Measurements from ENCODE around the gene NPLOC4.
"Not testable (repeated sequence)": the region's sequence is repeated elsewhere in the genome, so short reads cannot be mapped to it uniquely, and the experiment has no call there.

NPLOC4 gene

DNA sequence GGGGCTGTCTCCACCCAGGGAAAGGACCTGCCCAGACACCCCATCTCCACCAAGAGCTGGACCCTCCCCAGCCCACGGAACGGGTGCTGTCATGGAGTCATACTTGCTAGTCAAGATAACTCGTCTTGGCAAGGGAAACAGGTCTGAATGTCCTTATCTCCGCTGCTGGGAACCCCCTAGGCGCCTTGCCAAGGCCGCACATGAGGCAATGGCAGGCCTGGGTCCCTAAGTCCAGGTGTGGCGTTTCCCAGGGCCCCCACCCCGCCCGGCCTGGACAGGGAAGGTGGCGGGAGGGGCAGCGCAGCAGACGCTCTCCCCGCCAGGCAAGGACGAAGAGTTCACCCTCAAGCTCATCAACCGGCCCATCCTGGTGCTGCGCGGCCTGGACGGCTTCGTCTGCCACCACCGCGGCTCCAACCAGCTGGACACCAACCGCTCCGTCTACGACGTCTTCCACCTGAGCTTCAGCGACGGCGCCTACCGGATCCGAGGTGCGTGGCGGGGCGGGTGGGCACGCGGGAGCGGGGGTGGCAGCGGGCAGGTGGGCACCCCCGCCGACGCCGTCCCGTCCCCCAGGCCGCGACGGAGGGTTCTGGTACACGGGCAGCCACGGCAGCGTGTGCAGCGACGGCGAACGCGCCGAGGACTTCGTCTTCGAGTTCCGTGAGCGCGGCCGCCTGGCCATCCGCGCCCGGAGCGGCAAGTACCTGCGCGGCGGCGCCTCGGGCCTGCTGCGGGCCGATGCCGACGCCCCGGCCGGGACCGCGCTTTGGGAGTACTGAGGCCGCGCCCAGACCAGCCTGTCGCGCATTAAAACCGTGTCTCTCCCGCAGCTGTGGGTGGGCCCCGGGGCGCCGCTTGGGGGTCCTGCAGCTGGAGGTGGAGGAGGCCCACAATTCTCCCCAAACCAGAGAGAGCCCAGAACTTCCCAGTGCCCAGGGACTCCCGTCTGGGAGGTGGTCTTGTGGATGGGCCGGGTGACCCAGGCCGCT lies 100.3 kb downstream of the NPLOC4 start:
- DNase-seq (ENCODE audit: insufficient read length, low spot score), result no peak
- no peak for FAIRE-seq

DNA sequence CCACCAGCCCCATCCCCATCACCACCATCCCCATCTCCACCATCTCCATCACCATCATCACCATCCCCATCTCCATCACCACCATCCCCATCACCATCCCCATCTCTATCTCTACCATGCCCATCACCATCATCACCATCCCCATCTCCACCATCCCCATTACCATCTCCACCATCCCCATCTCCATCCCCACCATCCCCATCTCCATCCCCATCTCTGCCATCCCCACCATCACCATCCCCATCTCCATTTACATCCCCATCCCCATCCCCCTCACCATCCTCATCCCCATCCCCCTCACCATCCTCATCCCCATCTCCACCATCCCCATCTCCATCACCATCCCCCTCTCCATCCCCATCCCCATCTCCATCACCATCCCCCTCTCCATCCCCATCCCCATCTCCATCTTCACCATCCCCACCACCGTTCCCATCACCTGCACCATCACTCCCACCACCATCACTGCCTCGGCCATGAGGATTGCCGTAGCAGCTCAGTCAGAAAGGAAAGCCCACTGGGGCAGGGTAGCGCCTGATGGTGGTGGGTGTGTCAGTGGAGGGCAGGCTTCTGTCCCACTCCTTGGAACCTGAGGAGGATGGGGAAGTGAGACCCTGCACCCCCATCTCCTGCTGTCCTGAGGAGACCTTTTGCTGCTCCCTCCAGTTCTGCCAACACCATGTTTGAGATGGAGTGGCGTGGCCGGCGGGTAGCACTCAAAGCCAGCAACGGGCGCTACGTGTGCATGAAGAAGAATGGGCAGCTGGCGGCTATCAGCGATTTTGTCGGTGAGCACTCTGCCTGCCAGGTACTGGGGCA lies 101.2 kb downstream of the NPLOC4 start:
- no peak for FAIRE-seq
- no peak for DNase-seq (ENCODE audit: insufficient read length, low spot score)

DNA sequence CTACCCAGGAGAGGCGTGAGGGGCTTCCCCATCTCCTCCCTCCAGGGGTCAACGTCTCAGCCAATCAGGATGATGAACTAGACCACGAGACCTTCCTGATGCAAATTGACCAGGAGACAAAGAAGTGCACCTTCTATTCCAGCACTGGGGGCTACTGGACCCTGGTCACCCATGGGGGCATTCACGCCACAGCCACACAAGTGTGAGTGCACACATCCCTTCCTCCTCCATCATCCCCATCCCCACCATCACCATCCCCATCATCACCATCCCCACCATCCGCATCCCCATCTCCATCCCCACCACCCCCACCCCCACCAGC lies 101.9 kb downstream of the NPLOC4 start:
- no peak for DNase-seq (ENCODE audit: insufficient read length, low spot score)
- no peak for FAIRE-seq

DNA sequence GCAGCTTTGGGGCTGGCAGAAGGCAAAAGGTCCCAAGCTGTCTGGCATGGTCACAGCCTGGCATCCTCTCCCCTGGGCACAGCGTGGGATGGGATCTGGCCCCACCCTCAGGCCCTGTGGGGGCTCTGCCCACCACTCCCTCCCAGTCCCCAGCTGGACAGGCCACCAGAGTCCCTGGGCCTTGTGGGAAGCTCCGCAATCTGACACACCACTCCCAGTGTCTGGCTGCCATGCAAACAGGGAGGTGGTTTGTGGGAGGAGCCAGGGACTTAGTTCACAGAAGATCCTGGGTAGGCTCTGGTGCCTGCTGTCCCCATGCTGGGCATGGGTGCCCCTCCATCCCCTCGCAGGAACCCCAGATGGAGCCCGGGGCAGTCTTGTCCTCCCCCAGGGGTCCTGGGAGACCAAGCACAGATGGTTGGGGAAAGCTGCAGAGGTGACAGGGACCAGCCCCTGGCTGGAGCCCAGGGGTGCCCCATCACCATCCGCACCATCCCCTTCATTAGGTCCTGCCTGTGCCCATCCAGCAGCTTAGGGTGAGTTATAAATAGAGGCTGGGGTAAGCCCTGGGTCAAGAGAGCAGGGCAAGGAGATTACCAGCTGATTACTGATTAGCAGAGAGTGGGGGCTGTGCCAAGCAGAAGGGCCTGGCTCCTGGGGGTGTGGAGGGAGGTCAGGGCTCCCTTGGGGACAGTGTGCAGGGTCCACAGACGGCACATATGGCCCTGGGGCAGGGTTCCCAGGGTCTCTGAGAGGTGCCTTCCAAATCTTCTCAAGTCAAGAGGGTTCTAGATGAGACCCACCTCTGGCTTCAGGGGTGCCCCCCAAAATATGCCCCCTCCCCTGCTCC lies 102.5 kb downstream of the NPLOC4 start:
- DNase-seq (ENCODE audit: insufficient read length, low spot score), result no peak
- no peak for FAIRE-seq

DNA sequence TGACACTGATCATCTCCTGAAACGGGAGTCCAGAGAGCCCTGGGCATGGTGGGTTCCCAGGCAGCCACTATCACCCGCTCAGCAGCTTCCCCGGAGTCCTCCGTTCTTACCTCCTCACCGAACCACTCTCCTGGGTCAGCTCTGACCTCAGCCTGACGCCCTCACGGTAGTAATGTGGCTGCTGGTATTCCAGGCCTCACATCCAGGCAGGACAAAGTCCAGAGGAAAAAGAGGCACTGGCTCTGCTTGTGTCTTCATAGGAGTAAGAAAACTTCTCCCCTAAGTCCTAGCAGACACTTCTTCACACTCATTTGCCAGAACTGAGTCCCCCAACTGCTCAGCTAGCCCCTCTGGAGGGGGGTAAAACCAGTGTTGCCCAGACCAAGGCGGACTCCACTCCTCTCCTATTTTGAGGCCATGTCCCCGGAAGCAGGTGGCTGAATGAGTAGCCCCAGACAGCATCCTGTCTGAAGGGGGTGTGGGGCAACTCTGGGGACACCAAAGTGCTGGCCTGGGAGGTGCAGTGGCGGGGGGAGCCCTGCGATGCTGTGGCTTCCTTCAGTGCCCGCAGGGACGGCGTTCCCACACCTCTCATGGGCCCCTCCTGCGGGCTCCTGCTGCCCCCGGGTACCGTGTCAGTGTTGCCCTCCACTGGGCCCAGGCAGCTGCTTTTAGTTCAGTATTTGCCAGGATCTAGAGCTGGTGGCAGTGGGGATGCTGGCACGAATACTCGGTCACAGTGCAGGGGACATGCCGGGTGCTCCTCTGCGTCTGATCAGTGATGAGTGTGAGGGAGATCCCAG lies 103.4 kb downstream of the NPLOC4 start:
- no peak for DNase-seq (ENCODE audit: insufficient read length, low spot score)
- FAIRE-seq, result no peak

DNA sequence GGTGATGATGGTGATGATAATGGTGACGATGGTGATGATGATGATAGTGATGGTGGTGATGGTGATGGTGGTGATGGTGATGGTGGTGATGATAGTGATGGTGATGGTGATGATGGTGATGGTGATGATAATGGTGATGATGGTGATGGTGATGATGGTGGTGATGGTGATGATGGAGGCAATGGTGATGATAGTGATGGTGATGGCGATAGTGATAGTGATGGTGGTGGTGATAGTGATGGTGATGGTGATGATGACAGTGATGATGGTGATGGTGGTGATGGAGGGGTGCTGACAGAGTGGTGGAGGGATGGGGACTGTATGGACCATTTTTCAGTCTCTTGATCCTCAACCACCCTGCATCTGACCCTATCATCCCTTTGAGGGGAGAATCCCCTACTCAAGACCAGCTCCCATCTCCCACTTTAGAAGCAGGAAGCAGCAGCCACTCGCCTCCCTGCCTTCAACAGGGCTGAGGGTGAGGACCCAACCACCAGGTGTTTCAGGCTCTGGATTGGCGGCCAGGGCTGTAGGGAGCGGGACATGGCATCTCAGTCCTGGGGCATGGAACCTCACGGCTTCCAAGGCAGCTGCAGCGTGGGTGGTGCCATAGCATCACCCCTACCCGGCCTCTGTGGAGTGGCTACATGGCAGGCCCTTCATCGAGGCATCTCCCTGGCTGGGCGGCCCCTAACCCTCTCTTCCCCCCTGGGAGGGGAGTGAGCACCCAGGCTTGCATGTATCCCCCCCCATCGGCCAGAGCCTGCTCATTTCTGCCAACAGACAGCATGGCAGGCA lies 104.2 kb downstream of the NPLOC4 start:
- FAIRE-seq (no peak), DNase-seq (ENCODE audit: insufficient read length, low spot score) (no peak)

DNA sequence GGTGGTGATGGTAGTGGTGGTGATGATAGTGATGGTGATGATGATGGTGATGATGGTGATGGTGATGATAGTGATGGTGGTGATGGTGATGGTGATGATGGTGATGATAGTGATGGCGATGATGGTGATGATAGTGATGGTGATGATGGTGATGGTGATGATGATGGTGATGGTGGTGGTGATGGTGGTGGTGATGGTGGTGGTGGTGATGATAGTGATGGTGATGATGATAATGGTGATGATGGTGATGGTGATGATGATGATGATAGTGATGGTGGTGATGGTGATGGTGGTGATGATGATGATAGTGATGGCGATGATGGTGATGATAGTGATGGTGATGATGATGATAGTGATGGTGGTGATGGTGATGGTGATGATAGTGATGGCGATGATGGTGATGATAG lies 104.9 kb downstream of the NPLOC4 start:
- DNase-seq (ENCODE audit: insufficient read length, low spot score); FAIRE-seq: not testable (repeated sequence)

DNA sequence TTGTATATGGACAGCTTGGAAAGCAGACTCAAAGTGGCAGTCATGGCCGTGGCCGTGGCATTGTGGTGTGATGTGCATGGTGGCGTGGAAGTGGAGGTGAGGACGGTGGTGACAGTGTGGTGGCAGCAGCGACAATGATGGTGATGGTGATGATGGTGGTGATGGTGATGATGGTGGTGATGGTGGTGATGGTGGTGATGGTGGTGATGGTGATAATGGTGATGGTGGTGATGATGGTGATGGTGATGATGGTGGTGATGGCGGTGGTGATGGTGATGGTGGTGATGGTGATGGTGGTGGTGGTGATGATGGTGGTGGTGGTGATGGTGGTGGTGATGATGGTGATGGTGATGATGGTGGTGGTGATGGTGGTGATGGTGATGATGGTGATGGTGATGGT lies 105.9 kb downstream of the NPLOC4 start:
- FAIRE-seq, result peak; percentile 100
- not testable (repeated sequence) for DNase-seq (ENCODE audit: insufficient read length, low spot score)

DNA sequence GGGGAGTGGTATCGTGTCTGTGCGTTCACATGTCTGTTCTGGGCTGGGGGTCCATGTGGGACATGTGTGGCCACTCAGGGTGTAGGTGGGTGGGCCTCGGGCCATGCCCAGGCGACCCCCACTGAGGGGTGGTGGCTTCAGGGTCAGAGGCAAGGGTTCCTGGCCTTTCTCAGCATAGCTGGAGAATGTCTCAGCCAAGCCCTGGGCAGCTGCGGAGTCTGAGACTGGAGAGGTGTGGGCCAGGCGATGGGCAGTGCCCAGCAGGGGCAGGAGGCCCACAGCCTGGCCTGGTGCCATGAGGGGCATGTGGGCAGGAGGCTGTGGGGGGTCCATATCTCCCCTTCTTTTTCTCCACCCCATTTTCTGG lies 107.5 kb downstream of the NPLOC4 start:
- DNase-seq (ENCODE audit: insufficient read length, low spot score) (no peak), FAIRE-seq (no peak)

DNA sequence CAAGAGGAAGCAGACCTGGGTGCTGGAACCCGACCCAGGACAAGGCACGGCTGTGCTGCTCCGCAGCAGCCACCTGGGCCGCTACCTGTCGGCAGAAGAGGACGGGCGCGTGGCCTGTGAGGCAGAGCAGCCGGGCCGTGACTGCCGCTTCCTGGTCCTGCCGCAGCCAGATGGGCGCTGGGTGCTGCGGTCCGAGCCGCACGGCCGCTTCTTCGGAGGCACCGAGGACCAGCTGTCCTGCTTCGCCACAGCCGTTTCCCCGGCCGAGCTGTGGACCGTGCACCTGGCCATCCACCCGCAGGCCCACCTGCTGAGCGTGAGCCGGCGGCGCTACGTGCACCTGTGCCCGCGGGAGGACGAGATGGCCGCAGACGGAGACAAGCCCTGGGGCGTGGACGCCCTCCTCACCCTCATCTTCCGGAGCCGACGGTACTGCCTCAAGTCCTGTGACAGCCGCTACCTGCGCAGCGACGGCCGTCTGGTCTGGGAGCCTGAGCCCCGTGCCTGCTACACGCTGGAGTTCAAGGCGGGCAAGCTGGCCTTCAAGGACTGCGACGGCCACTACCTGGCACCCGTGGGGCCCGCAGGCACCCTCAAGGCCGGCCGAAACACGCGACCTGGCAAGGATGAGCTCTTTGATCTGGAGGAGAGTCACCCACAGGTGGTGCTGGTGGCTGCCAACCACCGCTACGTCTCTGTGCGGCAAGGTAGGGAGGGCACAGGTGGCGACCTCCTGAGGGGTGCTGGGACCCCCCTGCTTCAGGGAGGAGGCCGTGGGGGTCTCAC lies 108.1 kb downstream of the NPLOC4 start:
- DNase-seq (ENCODE audit: insufficient read length, low spot score), result no peak
- no peak for FAIRE-seq

DNA sequence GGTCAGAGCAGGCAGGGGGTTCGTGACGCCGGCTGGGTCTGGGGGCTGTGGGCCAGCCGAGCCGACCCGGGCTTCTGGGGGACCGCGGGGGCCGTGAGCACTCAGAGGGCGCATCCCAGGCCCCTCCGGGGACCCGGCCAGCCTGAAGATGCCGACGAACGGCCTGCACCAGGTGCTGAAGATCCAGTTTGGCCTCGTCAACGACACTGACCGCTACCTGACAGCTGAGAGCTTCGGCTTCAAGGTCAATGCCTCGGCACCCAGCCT lies 108.6 kb downstream of the NPLOC4 start:
- FAIRE-seq, result no peak

DNA sequence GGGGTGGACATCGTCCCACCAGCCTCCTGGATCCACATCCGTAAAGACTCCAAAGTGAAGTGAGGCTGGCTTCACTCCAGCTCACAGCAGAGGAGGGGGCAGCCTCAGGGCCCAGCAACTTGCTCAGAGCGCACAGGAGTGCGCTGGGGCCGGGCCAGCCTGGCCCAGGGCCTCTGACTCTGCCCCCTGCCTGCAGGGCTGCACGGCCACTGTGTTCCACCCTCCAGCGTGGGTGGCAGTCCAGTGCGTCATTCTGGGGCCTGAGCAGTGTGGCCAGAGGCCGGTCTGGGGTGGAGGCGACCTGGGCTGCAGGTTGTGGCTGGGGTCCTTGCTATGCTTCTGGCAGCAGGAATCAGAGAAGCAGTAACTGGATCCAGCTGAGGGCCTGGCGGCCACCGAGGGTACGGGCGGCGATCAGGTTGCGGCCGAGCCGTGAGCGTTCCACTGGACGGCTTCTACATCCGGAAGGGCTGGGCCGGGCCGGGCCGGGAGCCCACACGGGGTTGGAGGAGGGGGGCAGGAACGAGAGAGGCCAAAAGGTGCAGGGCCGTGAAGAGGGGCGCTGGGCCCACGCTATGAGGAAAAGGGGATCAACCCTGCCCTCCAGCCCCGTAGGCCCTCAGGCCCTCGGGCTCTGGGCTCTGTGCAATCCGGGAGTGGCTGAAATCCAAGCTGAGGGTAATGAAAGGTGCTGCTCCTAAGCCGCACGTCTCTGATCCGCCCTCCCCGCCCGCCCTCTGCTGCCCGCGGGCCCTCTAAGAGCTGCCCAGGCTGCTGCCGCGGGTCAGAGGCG lies 109.1 kb downstream of the NPLOC4 start, which contains the start of gene FSCN2:
Gene FSCN2 (plus strand): TSS at position 787 of the 793 bp plus-strand sequence. CDS start 155 bp downstream, outside the sequence.
- FAIRE-seq (no peak), DNase-seq (ENCODE audit: insufficient read length, low spot score) (no peak)

More for the DNA sequence above, 108.6 kb downstream of the NPLOC4 start:
- no peak for DNase-seq (ENCODE audit: insufficient read length, low spot score)

DNA sequence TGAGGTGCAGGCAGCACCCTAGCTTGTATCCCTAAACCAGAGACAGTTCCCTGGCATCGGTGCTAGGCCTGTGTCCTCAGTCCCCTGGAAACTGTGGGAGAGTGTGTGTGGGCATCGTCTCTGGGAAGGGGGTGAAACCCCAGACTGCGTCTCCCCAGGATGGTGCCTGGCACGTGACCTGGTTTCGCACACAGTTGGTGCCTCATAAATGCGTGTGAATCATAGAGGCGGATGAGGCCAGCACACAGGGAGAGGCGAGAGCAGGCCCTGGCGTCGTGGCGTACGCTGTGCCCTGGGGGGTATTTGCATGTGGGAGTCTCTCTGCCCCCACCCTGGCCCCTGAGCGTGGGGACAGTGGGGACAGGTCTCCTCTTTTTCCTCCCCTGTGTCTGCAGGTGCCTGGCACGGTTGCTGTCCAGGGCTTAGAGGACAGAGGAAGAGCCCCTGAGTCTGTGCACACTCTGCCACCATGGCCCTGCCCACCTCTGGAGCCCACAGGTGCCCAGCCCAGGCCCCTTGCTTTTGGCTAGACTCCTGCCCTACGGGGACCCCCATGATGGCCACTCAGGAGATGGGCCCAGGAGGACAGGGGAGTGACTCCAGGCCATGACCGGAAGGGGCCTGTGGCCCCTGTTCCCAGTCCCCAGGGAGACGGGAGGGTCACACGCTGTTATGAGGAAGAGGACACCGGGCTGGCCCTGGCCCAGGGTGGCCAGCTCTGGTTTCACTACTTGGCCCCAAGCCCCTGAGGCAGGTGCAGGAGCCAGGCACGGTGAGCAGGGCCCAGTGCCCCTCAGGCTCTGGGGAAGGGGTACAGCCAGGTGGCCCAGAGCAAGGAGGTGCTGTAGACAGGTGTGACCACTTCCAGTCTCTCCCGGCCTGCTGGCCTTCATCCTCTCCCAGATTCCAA lies 110.0 kb downstream of the NPLOC4 start:
- DNase-seq (ENCODE audit: insufficient read length, low spot score) (no peak), FAIRE-seq (no peak)

DNA sequence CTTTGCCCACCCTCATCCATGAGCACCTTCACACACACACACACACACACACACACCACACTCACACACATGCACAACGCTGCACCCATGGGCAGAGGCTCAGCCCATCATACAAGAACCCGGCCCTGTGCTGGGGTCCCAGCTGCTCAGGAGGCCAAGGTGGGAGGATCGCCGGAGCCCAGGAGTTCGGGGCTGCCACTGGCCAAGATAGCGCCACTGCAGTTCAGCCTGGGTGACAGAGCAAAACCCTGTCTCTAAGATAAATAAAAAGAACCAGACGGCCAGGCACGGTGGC lies 112.1 kb downstream of the NPLOC4 start:
- no peak for FAIRE-seq

DNA sequence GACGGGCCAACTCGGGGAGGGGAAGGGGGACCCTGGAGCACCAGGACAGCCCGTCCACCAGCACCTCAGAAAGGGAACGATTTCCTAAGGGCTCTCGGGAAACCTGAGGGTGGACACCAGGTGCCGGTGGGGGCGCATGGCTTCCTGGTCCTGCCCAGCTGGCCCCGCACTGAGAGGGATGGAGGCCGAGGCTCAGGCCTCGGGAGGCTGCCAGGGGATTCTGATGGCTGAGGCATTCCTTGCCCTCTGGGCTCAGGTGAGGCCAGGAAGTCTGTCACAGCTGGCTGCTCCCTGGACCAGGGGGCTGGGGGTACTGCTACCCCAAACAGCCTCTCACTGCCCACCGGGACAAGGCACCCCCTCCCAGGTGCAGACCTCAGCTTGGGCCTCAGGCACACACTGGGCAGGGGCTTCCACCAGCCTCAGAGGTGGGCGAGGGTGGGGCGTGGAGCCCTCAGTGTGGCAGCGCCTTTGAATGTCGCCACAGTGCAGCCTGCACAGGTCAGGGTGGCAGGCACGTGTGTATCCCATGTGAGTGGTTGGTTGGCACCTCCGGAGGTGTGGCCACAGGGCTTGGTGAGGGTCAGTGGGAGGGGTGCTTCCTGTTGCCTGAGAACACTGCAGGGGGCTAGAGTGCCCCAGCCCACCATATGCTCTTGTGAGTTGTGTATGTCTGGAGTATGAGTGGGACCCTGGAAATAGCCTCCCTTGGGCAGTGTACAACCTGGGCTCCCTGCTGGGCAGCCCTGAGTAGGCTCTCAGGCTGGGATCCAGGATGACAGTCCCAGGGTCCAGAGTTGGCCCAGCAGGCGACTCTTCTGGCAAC lies 112.7 kb downstream of the NPLOC4 start:
- FAIRE-seq (no peak), DNase-seq (ENCODE audit: insufficient read length, low spot score) (no peak)

More for the DNA sequence above, 112.1 kb downstream of the NPLOC4 start:
- no peak for DNase-seq (ENCODE audit: insufficient read length, low spot score)

DNA sequence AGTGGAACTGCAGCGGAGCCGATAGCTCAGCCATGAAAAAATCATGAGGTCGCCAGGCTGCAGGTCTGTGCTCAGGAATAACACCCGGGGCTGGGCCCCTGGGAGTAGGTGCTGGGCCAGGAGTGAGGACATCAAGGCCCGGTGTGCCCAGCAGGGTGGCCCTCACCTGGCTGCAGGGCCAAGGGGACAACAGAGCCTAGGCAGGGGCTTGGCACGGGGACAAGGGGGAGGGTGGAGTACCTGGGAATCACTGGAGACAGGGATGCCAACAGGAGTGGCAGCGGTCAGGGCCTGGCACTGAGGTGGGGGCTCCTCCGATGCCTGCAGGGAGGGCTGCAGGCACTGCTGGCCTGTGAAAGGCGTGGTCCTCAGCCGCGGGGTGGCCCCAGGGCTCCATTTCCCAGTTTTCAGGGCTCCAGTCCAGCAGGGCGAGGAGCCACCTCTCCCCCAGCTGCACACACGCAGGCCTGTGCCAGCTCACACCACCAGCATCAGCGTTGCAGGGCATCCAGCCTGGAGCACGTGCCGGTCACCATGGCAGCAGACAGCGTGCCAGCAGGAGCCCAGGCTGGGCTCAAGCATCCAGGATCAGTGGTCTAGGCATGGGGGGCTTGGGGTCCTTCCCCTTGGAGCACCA lies 113.4 kb downstream of the NPLOC4 start:
- no peak for DNase-seq (ENCODE audit: insufficient read length, low spot score)
- no peak for FAIRE-seq

Measured in HTR-8/SVneo (cell line).